22Rv1 (cell line): ENCODE measurements around the gene NAV2.

ENCODE experiments used
- CTCF ChIP-seq: fragments of 450-650 bp; IDR thresholded peaks from 2 replicates; pipeline ENCODE4 v1.5.1; 2017; ENCODE audit warnings: mild to moderate bottlenecking
- ZFX ChIP-seq: fragments of 450-650 bp; IDR thresholded peaks from 2 replicates; pipeline ENCODE4 v1.6.1; 2017; ENCODE audit warnings: antibody characterized with exemption, borderline replicate concordance

DNA sequence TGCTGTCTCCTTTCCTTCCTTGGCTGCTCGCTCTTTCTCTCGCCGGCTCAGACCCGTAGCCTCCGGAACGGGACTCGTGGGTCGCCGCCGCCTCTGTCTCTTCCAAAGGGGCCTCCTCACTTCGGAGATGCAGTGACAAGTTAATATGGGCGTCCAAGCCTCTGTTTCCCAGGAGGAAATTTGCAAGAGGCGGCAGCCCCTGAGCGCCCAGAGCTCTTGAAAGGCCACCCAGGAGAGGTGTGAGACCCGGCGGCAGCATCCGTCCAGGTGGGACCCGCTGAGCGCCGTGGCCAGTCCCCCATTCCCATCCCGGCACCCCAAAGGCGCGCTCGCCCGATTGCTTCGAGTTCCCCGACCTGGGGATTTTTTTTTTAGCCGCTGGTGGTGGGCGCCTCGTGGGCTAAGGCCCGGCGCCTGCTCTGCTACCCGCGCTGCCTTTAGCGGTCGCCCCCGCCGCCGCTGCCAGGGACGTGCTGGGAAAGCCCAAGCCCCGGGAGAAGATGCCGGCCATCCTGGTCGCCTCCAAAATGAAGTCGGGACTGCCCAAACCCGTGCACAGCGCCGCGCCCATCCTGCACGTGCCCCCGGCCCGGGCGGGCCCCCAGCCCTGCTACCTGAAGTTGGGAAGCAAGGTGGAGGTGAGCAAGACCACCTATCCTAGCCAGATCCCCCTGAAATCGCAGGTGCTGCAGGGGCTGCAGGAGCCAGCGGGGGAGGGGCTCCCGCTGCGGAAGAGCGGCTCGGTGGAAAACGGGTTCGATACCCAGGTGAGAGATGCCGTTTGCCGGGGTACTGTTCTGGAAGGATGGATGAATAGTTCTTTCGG, 772 bp downstream of the NAV2 start:
- TF ChIP-seq CTCF (no peak), ZFX (no peak)
